ENCODE measurements around the gene ATP2C2.
"Not testable (repeated sequence)": the region's sequence is repeated elsewhere in the genome, so short reads cannot be mapped to it uniquely, and the experiment has no call there.

ATP2C2 gene, protein sequence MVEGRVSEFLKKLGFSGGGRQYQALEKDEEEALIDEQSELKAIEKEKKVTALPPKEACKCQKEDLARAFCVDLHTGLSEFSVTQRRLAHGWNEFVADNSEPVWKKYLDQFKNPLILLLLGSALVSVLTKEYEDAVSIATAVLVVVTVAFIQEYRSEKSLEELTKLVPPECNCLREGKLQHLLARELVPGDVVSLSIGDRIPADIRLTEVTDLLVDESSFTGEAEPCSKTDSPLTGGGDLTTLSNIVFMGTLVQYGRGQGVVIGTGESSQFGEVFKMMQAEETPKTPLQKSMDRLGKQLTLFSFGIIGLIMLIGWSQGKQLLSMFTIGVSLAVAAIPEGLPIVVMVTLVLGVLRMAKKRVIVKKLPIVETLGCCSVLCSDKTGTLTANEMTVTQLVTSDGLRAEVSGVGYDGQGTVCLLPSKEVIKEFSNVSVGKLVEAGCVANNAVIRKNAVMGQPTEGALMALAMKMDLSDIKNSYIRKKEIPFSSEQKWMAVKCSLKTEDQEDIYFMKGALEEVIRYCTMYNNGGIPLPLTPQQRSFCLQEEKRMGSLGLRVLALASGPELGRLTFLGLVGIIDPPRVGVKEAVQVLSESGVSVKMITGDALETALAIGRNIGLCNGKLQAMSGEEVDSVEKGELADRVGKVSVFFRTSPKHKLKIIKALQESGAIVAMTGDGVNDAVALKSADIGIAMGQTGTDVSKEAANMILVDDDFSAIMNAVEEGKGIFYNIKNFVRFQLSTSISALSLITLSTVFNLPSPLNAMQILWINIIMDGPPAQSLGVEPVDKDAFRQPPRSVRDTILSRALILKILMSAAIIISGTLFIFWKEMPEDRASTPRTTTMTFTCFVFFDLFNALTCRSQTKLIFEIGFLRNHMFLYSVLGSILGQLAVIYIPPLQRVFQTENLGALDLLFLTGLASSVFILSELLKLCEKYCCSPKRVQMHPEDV

GRCh38 chr16:84368308-84368996 lies at the start of gene ATP2C2:
ATP2C2 (plus strand) TSS chr16:84368538; CDS start chr16:84368616, 78 bp downstream.
- no peak for DNase-seq

DNA sequence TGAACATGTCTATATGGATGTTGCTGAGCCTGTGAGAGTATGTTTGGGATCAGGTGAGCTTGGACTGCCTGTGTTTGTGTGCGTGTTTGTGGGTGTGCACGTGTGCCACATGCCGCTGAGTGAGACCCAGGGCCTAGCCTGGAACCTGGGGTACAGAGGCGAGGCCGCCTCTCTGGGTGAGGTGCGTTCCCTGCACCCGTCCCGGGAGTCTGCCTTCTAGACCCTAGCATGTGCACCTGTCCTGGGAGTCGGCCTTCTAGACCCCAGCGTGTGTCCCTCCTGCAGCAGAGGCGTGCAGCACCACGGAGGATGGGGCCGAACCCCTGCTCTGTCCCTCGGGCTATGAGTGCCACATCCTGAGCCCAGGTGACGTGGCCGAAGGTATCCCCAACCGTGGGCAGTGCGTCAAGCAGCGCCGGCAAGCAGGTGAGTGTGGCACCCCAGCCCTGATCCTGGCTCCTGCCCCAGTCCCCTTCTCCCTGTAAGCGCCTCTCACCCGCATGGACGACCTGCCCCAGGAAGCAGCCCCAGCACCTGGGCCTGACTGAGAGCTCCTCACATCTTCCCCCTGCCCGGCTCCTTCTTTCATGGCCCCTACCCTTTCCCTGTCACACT lies 49.1 kb upstream of the ATP2C2 start:
- no peak for DNase-seq

- no peak for DNase-seq
Observed at GRCh38 chr16:84320511-84320910, 47.8 kb upstream of the ATP2C2 start.

DNA sequence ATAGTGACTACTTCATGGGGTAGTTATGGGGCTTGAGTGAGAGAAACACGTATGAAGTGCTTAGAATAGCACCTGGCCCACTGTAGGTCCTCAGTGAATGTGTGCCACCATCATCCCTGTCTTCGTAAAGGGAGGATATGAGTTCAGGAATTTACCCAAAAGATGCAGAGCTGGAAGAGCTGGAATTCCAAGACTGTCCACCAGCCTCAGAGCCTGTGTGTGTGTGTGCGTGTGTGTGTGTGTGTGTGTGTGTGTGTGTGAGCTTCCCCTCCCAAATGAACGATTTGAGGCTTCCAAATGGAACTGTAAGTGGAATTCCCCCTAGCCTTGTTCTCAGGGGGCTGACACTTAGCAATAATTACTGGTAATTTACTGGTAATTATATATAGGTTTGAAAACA lies 46.4 kb upstream of the ATP2C2 start:
- no peak for DNase-seq

DNA sequence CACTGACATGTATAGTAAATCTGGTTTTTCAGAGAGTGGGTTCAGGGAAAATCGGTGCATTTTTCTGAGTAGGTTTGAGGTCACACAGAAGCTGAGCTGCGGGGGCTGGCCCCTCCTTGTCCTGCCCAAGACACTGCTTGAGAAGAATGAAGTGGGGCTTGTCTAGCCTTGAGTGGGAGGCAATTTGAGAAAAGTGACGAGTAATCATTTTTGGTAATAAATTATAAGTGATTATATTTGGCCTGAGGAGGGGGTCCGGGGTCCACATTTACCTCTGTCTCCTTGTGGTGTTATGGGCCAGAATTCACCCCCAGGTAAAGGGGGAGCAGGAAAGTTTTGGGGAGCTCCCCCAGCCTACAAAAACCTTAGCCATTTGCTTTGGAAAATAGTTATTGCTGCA lies 45.6 kb upstream of the ATP2C2 start:
- no peak for DNase-seq

DNA sequence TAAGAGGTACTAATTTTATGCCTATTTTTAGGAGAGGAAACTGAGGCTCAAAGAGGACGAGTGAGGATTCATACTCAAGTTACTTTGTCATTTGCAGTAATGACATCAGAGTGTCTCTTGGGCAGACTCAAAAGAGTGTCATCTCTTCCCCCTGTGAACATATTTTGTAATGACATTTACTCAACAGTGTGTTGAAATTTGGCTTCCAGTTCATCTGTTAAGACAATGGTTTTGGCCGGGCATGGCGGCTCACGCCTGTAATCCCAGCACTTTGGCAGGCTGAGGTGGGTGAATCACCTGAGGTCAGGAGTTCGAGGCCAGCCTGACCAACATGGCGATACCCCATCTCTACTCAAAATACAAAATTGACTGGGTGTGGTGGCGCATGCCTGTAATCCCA lies 44.7 kb upstream of the ATP2C2 start:
- no peak for DNase-seq

- DNase-seq, result no peak
Observed at GRCh38 chr16:84324434-84325262, 43.7 kb upstream of the ATP2C2 start.

GRCh38 chr16:84326545-84326944 lies 41.8 kb upstream of the ATP2C2 start:
- no peak for DNase-seq

DNA sequence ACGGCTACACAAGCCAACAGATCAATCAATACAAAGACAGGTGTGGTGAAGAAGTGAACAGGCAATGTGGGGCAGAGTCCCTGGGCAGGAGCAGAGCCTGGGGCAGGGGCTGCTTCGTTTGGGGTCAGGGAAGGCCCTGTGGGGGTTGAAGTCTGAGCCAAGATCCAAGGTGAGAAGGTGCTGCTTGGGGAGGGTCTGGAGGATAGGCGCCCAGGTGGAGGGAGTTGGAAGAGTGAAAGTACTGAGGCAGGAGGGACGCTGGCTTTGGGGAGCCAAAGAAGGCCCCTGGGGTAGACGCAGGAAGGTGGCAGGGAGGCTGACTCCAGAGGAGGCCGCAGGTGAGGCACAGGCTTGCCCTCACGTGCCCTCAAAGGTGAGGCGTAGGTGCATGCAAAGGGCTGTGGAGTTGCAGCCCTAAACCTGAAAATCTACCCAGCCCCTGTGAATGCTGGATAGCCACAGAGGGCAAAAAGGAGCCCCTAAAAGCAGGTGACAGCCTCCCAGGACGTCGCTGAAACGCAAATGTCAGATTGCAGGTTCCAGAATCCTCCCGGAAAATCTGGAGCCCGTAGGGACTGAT lies 40.3 kb upstream of the ATP2C2 start:
- no peak for DNase-seq

GRCh38 chr16:84329016-84329415 lies 39.3 kb upstream of the ATP2C2 start:
- DNase-seq, result no peak

GRCh38 chr16:84329843-84330684 lies 38.3 kb upstream of the ATP2C2 start:
- DNase-seq, result no peak

DNA sequence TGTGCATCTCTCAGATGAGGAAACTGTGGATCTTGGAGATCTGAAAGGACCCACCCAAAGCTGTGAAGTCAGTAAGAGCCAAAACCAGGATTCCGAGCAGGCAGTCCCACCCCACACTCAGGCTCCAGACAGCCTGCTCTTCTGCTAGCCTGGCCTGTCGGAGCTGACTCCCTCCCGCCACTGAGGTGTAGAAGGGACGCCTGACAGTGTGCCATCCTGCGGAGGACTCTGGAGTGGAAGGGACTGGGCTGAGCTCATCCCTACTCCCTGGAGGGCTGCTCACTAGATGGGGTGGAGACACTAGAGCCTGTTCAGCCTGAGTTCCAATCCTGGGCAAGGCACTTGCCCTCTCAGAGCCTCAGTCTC lies 37.7 kb upstream of the ATP2C2 start:
- DNase-seq, result no peak

DNA sequence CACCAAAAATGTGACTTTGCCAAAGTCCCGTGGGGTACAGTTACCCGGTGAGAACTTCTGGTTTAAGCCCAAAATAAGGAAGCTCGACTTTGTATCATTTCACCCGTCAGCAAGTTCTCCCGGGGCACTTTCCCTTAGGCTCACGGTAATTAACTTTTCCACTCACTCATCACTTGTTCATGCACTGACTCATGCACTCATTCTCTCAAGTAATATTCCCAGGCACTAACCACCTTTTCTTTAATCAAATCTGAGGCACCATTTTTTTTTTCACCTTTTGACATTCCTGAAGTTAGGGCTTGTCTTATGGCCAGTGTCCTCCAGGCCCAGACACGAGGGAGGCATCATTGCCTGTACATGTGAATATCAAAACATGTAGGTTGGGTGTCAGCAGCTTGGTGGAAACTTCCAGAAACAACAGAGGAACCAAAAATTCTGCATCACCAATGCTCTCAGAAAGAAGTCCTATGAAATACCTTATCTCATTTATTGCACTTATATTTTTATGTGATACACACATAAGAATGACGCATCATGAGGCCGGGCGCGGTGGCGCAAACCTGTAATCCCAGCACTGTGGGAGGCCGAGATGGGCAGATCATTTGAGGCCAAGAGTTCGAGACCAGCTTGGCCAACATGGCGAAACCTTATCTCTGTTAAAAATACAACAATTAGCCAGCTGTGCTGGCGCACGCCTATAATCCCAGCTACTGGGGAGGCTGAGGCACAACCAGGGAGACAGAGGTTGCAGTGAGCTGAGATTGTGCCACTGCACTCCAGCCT lies 36.1 kb upstream of the ATP2C2 start:
- DNase-seq, result no peak

DNA sequence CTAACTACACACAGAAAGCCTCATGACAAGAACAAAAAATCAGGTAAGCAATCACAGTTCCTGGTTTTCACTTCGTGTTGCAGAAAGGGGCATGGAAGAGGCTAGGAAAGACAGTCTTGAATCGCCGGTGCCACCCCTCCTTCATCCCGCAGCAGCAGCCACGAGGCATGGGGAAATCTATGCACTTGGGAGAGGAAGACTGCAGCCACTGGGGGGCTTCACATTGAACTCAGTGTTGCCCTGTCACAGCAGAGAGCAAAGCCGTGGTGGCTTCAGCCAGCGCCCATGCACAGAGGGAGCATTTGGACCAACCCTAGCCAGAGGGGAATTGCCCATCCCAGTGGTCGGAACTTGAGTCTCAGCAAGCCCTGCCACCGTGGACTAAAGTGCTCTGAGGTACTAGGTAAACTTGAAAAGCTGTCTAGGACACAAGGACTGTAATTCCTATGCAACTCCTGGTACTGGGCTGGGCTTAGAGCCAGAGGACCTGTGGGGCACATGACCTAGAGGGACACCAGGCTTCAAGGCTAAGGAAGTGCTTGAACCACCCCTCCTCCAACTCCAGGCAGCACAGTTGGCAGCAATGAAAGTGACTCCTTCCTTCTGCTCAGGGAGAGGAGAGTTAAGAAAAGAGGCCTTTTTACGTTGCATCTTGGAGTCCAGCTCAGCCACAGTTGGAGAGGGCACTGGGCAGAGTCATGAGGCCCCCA lies 35.2 kb upstream of the ATP2C2 start:
- DNase-seq, result no peak

DNA sequence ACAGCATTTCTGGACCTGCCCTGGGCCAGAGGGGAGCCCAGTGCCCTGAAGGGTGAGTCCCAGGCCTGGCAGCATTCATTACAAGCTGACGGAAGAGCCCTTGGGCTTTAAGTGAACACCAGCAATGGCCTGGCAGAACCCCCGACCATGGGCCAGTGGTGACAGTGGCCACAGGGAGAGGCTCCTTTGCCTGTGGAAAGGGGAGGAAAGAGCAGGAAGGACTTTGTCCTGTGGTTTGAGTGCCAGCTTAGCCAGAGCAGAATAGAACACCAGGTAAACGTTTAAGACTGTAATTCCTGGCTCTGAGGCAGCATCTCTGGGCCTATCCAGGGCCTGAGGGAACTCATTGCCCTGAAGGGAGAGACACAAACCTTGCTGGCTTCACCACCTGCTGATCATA lies 34.3 kb upstream of the ATP2C2 start:
- DNase-seq, result no peak

- no peak for DNase-seq
Observed at GRCh38 chr16:84334482-84334881, 33.9 kb upstream of the ATP2C2 start.

- not testable (repeated sequence) for DNase-seq
Observed at GRCh38 chr16:84337236-84337635, 31.1 kb upstream of the ATP2C2 start.

DNA sequence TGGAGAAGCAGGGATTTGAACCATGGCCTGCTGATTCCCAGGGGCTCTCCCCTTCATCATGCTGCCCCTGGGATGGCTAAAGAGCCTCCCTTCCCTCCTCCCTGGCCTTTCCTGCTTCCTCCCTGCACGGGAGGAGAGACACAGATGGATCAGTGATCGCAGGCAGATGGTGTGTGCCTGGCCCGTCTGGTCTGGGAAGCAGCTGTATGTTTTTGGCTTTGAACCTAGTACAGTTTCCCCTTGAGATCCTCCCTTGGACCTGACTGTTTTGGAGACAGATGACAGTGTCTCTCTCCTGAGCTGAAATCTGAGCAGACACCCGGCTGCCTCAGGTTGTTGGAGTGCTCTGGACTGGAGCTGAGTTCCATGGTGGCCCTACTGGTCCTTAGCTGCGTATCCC lies 29.0 kb upstream of the ATP2C2 start:
- no peak for DNase-seq

- no peak for DNase-seq
Observed at GRCh38 chr16:84339766-84340165, 28.6 kb upstream of the ATP2C2 start.

Data from NCI-H1436 (cell line).